GM12878 (cell line): ENCODE data around the gene SETD1A. TPM values are rescaled to one million over a fixed set of nuclear protein-coding genes. Genes with fewer than 3 reads are reported as not detected.

ENCODE experiments used
- ATAC-seq: fragments of 200-7000 bp; cut with Tn5 transposase; 3 replicates; pipeline ENCODE4 v1.9.1; 2020; ENCODE audit warnings: mild to moderate bottlenecking, moderate library complexity
- BruUV-seq: library from RNA; stranded (reverse); fragments of 400-500 nt; replicated peaks from 2 replicates; lab custom pipeline; 2021; lab: Mats Ljungman, UMichigan
- CTCF ChIA-PET: fragments of 300-600 bp; sonication (Branson Sonifier 250); formaldehyde crosslinking; extraction: SDS; loops from one replicate; lab custom pipeline; 2021; ENCODE audit warnings: inconsistent platforms; lab: Yijun Ruan, JAX
- POLR2A ChIA-PET: fragments of 350-600 bp; formaldehyde crosslinking; extraction: SDS; loops from one replicate; lab custom pipeline; 2021; ENCODE audit warnings: inconsistent platforms; lab: Charles Lee
- RAD21 ChIA-PET: fragments of 300-600 bp; sonication (Branson Sonifier 250); formaldehyde crosslinking; loops from one replicate; lab custom pipeline; 2023; ENCODE audit warnings: antibody characterized with exemption; ENCODE audit not compliant: unreplicated experiment; lab: Charles Lee
- SMC1A ChIA-PET: fragments of 300-600 bp; sonication (Branson Sonifier 250); formaldehyde crosslinking; loops from one replicate; lab custom pipeline; 2023; ENCODE audit not compliant: unreplicated experiment, uncharacterized antibody; lab: Charles Lee
- DNase-seq: peaks from one replicate; pipeline ENCODE4 v3.0.0-alpha.2; 2011; ENCODE audit warnings: low read depth, low spot score
- FAIRE-seq: peaks from 3 replicates; lab custom pipeline; 2011; peaks lifted over from hg19 to GRCh38; lab: Jason Lieb, UNC
- H2AFZ ChIP-seq: 2 replicates; pipeline ENCODE4 v1.6.0; 2011; ENCODE audit warnings: low read depth, low read length, control low read depth; ENCODE audit not compliant: control insufficient read depth
- H3K27ac ChIP-seq: 2 replicates; pipeline ENCODE4 v1.5.1; 2011; ENCODE audit warnings: control low read depth; ENCODE audit not compliant: control insufficient read depth, insufficient read depth
- H3K27me3 ChIP-seq, 2 experiments: replicated peaks in 1 of 2; 2 replicates each; pipeline versions ENCODE4 v1.6.0 to v1.6.1; 2011; ENCODE audit warnings: low read length in 1 of 2; ENCODE audit not compliant: control insufficient read depth in 2 of 2, insufficient read depth in 2 of 2
- H3K36me3 ChIP-seq, 2 experiments: 2 replicates each; pipeline ENCODE4 v1.5.1; 2011; ENCODE audit warnings: low read length in 1 of 2; ENCODE audit not compliant: control insufficient read depth in 2 of 2, insufficient read depth in 2 of 2
- H3K4me1 ChIP-seq: 2 replicates; pipeline ENCODE4 v1.6.1; 2011; ENCODE audit warnings: mild to moderate bottlenecking, low read length, moderate library complexity, mixed read lengths; ENCODE audit not compliant: control insufficient read depth, insufficient read depth
- H3K4me2 ChIP-seq: 2 replicates; pipeline ENCODE4 v1.6.0; 2011; ENCODE audit warnings: control low read depth; ENCODE audit not compliant: control insufficient read depth, insufficient read depth
- H3K4me3 ChIP-seq: fragments of 200-600 bp; sonication (generic); 2 replicates; pipeline ENCODE4 v1.5.1; 2016
- H3K79me2 ChIP-seq: 2 replicates; pipeline ENCODE4 v1.6.0; 2011; ENCODE audit warnings: low read length; ENCODE audit not compliant: control insufficient read depth, insufficient read depth
- H3K9ac ChIP-seq: 2 replicates; pipeline ENCODE4 v1.8.0; 2011; ENCODE audit warnings: low read length, control low read depth, mixed read lengths; ENCODE audit not compliant: control insufficient read depth, insufficient read depth
- H3K9me3 ChIP-seq: replicated peaks from 3 replicates; pipeline ENCODE4 v1.5.1; 2011; ENCODE audit warnings: mild to moderate bottlenecking, low read length; ENCODE audit not compliant: control insufficient read depth, insufficient read depth
- H4K20me1 ChIP-seq: 2 replicates; pipeline ENCODE4 v1.6.0; 2011; ENCODE audit not compliant: control insufficient read depth, insufficient read depth
- CBX3 ChIP-seq: fragments of 200-600 bp; sonication (generic); IDR thresholded peaks from 2 replicates; pipeline ENCODE4 v1.6.1; 2016; ENCODE audit warnings: low read depth, borderline replicate concordance
- CBX5 ChIP-seq: sonication (generic); IDR thresholded peaks from 2 replicates; pipeline ENCODE4 v1.6.1; 2016; ENCODE audit warnings: low read depth, moderate library complexity, mild to moderate bottlenecking, inconsistent platforms
- CHD2 ChIP-seq: IDR thresholded peaks from 2 replicates; pipeline ENCODE4 v1.6.1; 2011; ENCODE audit warnings: low read depth, low read length, improper control_type of control experiment, borderline replicate concordance
- ESRRA ChIP-seq: IDR thresholded peaks from 2 replicates; pipeline ENCODE4 v1.6.1; 2012; ENCODE audit warnings: mild to moderate bottlenecking, low read length, improper control_type of control experiment
- GABPA ChIP-seq: IDR thresholded peaks from 2 replicates; pipeline ENCODE4 v1.6.1; 2014; ENCODE audit warnings: antibody characterized with exemption, low read depth, mild to moderate bottlenecking, inconsistent platforms
- GATAD2B ChIP-seq: fragments of 450-650 bp; conservative IDR thresholded peaks from 2 replicates; pipeline ENCODE4 v1.6.1; 2017; ENCODE audit warnings: low read depth, mild to moderate bottlenecking, moderate library complexity
- IKZF1 ChIP-seq: fragments of 450-650 bp; conservative IDR thresholded peaks from 2 replicates; pipeline ENCODE4 v1.6.1; 2017; ENCODE audit warnings: antibody characterized with exemption, mild to moderate bottlenecking
- IRF5 ChIP-seq: fragments of 450-650 bp; IDR thresholded peaks from 2 replicates; pipeline ENCODE4 v1.6.1; 2017; ENCODE audit warnings: borderline replicate concordance
- KDM1A ChIP-seq: fragments of 200-600 bp; sonication (generic); IDR thresholded peaks from 2 replicates; pipeline ENCODE4 v1.6.1; 2016; ENCODE audit warnings: borderline replicate concordance
- NFYA ChIP-seq: IDR thresholded peaks from 2 replicates; pipeline ENCODE4 v1.6.1; 2011; ENCODE audit warnings: low read depth, mild to moderate bottlenecking, low read length, improper control_type of control experiment, borderline replicate concordance
- NR2C1 ChIP-seq: fragments of 450-650 bp; IDR thresholded peaks from 2 replicates; pipeline ENCODE4 v1.6.1; 2017; ENCODE audit warnings: antibody characterized with exemption, mild to moderate bottlenecking, moderate library complexity
- PAX8 ChIP-seq: fragments of 450-650 bp; IDR thresholded peaks from 2 replicates; pipeline ENCODE4 v1.6.1; 2017; ENCODE audit warnings: mild to moderate bottlenecking, moderate library complexity
- PML ChIP-seq: IDR thresholded peaks from 2 replicates; pipeline ENCODE4 v1.6.1; 2012; ENCODE audit warnings: low read length, inconsistent platforms
- POLR2AphosphoS2 ChIP-seq: IDR thresholded peaks from 2 replicates; pipeline ENCODE4 v1.6.1; 2011; ENCODE audit warnings: low read depth, mild to moderate bottlenecking, low read length, improper control_type of control experiment, moderate library complexity
- POLR2AphosphoS5 ChIP-seq: IDR thresholded peaks from 2 replicates; pipeline ENCODE4 v1.6.1; 2011; ENCODE audit warnings: mild to moderate bottlenecking, low read length, inconsistent platforms
- RB1 ChIP-seq: fragments of 450-650 bp; formaldehyde crosslinking; IDR thresholded peaks from 2 replicates; pipeline ENCODE4 v1.6.1; 2017; ENCODE audit warnings: mild to moderate bottlenecking, borderline replicate concordance
- SMAD5 ChIP-seq: IDR thresholded peaks from 2 replicates; pipeline ENCODE4 v1.6.1; 2016; ENCODE audit warnings: antibody characterized with exemption, low read depth
- STAT1 ChIP-seq: fragments of 450-650 bp; conservative IDR thresholded peaks from 2 replicates; pipeline ENCODE4 v1.6.1; 2014; ENCODE audit warnings: antibody characterized with exemption, mild to moderate bottlenecking
- ZNF24 ChIP-seq: fragments of 450-650 bp; IDR thresholded peaks from 2 replicates; pipeline ENCODE4 v1.6.1; 2017; ENCODE audit warnings: antibody characterized with exemption, mild to moderate bottlenecking
- WGBS: methylation state at CpG from one replicate; pipeline ENCODE4 v1.1.6; 2016; ENCODE audit warnings: low lambda C conversion rate; ENCODE audit not compliant: insufficient replicate concordance, insufficient coverage; ENCODE audit errors: missing lambda C conversion rate; 5-methylcytosine and 5-hydroxymethylcytosine counted together
- in situ Hi-C: fragments of 300-500 bp; cut with MboI; formaldehyde crosslinking; loops from 9 replicates; pipeline ENCODE4 v1.14.3; 2018; ENCODE audit warnings: mixed read lengths
- intact Hi-C: fragments of 100-400 bp; cut with micrococcal nuclease; formaldehyde crosslinking; loops from one replicate; pipeline ENCODE4 v1.14.2; 2022; ENCODE audit not compliant: unreplicated experiment
- polyA plus RNA-seq, 11 experiments: library from polyadenylated mRNA; depleted of rRNA in 4 of 11; unstranded in 6 of 11; stranded (reverse) in 5 of 11; fragments of >200 nt; fragmentation: Nextera tagmentation in 4 of 11; fragmentation: Illumina TruSeq in 1 of 11; extraction: Ambion mirVana in 4 of 11; extraction: Trizol in 1 of 11; gene quantifications; 1 replicate in 1 of 11; 2 replicates in 10 of 11; pipeline versions ENCODE4 v1.2.1 to v1.2.3, GENCODE V29; 2011 to 2016; ENCODE audit warnings: inconsistent platforms in 2 of 11, missing spikeins in 2 of 11, low read depth in 1 of 11
- total RNA-seq, 4 experiments: library from RNA; depleted of rRNA in 3 of 4; stranded (reverse); fragments of >200 nt in 3 of 4; fragmentation: Illumina TruSeq in 1 of 4; extraction: Trizol in 1 of 4; gene quantifications; 2 replicates each; pipeline versions ENCODE4 v1.2.1 to v1.2.3, GENCODE V29; 2013 to 2021

The SETD1A gene
- total and polyA plus RNA-seq, 10 of the 15 experiments (the other 5 are each of a cell fraction or from before 2014, with no cell fraction given) = 0.02 to 25.9 (median 4.9) TPM

GRCh38 chr16:30928390-30928789 is 29.2 kb upstream of the SETD1A start:
- Histone ChIP-seq H3K4me1 (0 out of 2 replicates have a peak, but pooled peaks cover 4% of the 10 kb centered on the region), H3K4me3 (no peak overlapping the region), H3K4me2 (no peak overlapping the region), H2AFZ (no peak overlapping the region), H3K79me2 (peaks cover 5% of the 10 kb centered on the region), H3K27ac (no peak overlapping the region), H3K36me3 (peaks cover 0 to 13% of the 10 kb centered on the region in 2 experiments), H3K9me3 (no peaks in the 10 kb centered on the region), H4K20me1 (no peaks in the 10 kb centered on the region), H3K27me3 (no peaks in the 10 kb centered on the region), H3K9ac (no peak overlapping the region)
- SMC1A ChIA-PET = no interaction called here
- BruUV-seq = no TSS peak
- RAD21 ChIA-PET = interaction anchor here (0.9 kb wide), 1 partner anchor 84 kb away, joined by 3 read pairs; no protein-coding TSS in a partner anchor
- POLR2A ChIA-PET = interaction anchor here (0.6 to 0.7 kb wide), 2 partner anchors 29 to 33 kb away, joined by 3 to 5 read pairs; partner anchors contain the start of gene SETD1A
- FAIRE-seq (no peak), DNase-seq (no peak), ATAC-seq (no peak)
- intact Hi-C loops = loop anchor here (10.0 kb wide), 2 partner anchors 234 to 274 kb away; partner anchors contain the start of genes FBRS, PRR14 and SRCAP
- WGBS = 97% methylated on average over 10 of the region's 11 CpGs
- CTCF ChIA-PET = interaction anchor here (1.0 to 5.2 kb wide), 2 partner anchors 13 to 83 kb away, joined by 4 to 26 read pairs; no protein-coding TSS in a partner anchor
- in situ Hi-C loops = no loop called here
- no peak for TF ChIP-seq POLR2AphosphoS2
- TF ChIP-seq IRF5 = no peak
- TF ChIP-seq SMAD5 = no peak
- no peak for TF ChIP-seq POLR2AphosphoS5
- TF ChIP-seq ZNF24 = no peak
- TF ChIP-seq KDM1A = no peak
- no peak for TF ChIP-seq GABPA
- TF ChIP-seq CBX5 = no peak
- no peak for TF ChIP-seq NR2C1
- TF ChIP-seq GATAD2B = no peak
- no peak for TF ChIP-seq CHD2
- TF ChIP-seq PML = no peak
- no peak for TF ChIP-seq CBX3
- no peak for TF ChIP-seq RB1
- TF ChIP-seq NFYA = no peak
- no peak for TF ChIP-seq ESRRA
- TF ChIP-seq IKZF1 = no peak
- TF ChIP-seq STAT1 = no peak
- no peak for TF ChIP-seq PAX8
